Measurements from ENCODE around the gene PHACTR2. TPM values are rescaled to one million over a fixed set of nuclear protein-coding genes. Genes with fewer than 3 reads are reported as not detected.

PHACTR2 gene
- total and polyA plus RNA-seq, 2 of the 13 experiments (the other 11 are each of a cell fraction or from before 2014, with no cell fraction given), result 11.3 to 28.2 TPM

DNA sequence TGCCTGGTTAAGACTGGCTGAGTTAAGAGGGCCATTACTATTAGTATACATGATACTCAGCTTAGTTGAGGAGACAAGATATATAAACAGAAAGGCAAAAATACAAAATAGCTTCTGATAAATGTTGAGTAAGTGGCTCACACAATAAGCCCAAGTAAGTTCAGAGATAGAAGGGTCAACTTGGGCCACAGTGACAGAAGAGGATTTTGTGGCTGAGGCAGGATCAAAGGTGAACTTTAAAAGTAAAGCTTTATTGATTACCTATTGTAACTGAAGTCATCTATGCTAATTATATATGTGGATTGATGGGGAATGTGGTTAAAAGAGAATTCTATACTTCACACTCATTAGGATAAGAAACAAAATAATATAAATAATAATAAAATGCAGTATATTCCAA is 80.8 kb downstream of the PHACTR2 start (continued):
- TF ChIP-seq NR2F2 (IDR thresholded peaks at IDR 0.05; ENCODE audit: borderline replicate concordance, low read depth) (0 out of 2 replicates have a peak, but pooled peaks have one; percentile 44), EHMT2 (IDR thresholded peaks at IDR 0.05; ENCODE audit: borderline replicate concordance, low read depth, low read length) (0 out of 2 replicates have a peak, but pooled peaks have one; percentile 19), ZBTB1 (CRISPR knock-in tag; IDR thresholded peaks at IDR 0.05; ENCODE audit: borderline replicate concordance) (no peak), TCF7 (IDR thresholded peaks at IDR 0.05; ENCODE audit: low read depth) (no peak; the same call in 1 of the 2 replicates), SOX5 (CRISPR knock-in tag; IDR thresholded peaks at IDR 0.05; ENCODE audit: borderline replicate concordance) (peak; percentile 44; the same call in 1 of the 2 replicates), ZBTB40 (IDR thresholded peaks at IDR 0.05) (peak; percentile 31; the same call in 1 of the 2 replicates), ZBTB40 (CRISPR knock-in tag; IDR thresholded peaks at IDR 0.05) (no peak; the same call in 1 of the 2 replicates), FOXA1 (IDR thresholded peaks at IDR 0.05) (no peak), FOXA1 (CRISPR knock-in tag; IDR thresholded peaks at IDR 0.05) (no peak)
- TF ChIP-seq, protein P1, sequence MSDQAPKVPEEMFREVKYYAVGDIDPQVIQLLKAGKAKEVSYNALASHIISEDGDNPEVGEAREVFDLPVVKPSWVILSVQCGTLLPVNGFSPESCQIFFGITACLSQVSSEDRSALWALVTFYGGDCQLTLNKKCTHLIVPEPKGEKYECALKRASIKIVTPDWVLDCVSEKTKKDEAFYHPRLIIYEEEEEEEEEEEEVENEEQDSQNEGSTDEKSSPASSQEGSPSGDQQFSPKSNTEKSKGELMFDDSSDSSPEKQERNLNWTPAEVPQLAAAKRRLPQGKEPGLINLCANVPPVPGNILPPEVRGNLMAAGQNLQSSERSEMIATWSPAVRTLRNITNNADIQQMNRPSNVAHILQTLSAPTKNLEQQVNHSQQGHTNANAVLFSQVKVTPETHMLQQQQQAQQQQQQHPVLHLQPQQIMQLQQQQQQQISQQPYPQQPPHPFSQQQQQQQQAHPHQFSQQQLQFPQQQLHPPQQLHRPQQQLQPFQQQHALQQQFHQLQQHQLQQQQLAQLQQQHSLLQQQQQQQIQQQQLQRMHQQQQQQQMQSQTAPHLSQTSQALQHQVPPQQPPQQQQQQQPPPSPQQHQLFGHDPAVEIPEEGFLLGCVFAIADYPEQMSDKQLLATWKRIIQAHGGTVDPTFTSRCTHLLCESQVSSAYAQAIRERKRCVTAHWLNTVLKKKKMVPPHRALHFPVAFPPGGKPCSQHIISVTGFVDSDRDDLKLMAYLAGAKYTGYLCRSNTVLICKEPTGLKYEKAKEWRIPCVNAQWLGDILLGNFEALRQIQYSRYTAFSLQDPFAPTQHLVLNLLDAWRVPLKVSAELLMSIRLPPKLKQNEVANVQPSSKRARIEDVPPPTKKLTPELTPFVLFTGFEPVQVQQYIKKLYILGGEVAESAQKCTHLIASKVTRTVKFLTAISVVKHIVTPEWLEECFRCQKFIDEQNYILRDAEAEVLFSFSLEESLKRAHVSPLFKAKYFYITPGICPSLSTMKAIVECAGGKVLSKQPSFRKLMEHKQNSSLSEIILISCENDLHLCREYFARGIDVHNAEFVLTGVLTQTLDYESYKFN (CRISPR knock-in tag; conservative IDR thresholded peaks at IDR 0.05), result peak; percentile 68
- TF ChIP-seq, protein P2, sequence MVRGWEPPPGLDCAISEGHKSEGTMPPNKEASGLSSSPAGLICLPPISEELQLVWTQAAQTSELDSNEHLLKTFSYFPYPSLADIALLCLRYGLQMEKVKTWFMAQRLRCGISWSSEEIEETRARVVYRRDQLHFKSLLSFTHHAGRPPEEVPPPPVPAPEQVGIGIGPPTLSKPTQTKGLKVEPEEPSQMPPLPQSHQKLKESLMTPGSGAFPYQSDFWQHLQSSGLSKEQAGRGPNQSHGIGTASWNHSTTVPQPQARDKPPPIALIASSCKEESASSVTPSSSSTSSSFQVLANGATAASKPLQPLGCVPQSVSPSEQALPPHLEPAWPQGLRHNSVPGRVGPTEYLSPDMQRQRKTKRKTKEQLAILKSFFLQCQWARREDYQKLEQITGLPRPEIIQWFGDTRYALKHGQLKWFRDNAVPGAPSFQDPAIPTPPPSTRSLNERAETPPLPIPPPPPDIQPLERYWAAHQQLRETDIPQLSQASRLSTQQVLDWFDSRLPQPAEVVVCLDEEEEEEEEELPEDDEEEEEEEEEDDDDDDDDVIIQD (CRISPR knock-in tag; IDR thresholded peaks at IDR 0.05; ENCODE audit: low read depth), result no peak

Data from HepG2 (cell line).